ENCODE data around the gene AGAP4.
"Not testable (repeated sequence)": the region's sequence is repeated elsewhere in the genome, so short reads cannot be mapped to it uniquely, and the experiment has no call there.

AGAP4 gene

GRCh38 chr10:45847400-45847799 is at the start of gene AGAP4:
Gene AGAP4, minus strand, starts transcription at chr10:45847500. Its CDS starts 153 bp downstream, at chr10:45847347.
- DNase-seq, result not testable (repeated sequence)

- DNase-seq, result not testable (repeated sequence)
Measured at GRCh38 chr10:45890721-45891120, 43.4 kb upstream of the AGAP4 start.

DNA sequence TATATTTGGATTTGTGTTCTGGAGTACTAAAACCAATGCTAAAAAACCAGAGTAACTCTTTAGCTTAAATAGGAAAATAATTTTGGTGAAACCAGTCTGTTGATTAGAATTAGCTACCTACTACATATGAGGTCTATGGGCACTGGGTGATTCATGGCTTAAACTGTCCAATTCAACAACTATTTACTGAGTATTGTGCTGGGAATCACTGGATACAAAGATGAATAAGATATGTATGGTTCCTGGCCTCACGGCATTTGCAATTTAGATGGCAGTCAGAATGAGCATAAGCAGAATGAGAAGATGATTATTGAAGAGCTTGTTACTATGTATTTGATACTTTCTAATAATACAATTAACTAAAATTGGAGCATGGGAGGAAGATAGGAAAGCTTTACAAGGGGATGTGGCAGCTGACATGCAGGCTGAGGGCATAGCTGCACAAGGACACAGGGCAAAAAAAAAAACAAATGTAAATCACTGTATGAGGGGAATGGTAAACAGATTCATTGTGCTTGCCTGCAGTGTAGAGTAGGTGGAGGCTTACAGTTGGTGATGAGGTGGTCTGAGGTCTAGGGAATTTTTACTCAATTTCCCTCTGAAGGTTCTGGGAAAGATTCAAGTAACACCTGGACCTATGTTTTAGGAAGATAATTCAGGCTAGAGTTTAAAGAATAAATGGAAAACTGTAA is 42.4 kb upstream of the AGAP4 start:
- not testable (repeated sequence) for DNase-seq

- peak in 1 of 3 experiments; percentile 0 for DNase-seq
Measured at GRCh38 chr10:45882880-45883279, 35.6 kb upstream of the AGAP4 start.

GRCh38 chr10:45865404-45865803 is 18.1 kb upstream of the AGAP4 start:
- not testable (repeated sequence) for DNase-seq

DNA sequence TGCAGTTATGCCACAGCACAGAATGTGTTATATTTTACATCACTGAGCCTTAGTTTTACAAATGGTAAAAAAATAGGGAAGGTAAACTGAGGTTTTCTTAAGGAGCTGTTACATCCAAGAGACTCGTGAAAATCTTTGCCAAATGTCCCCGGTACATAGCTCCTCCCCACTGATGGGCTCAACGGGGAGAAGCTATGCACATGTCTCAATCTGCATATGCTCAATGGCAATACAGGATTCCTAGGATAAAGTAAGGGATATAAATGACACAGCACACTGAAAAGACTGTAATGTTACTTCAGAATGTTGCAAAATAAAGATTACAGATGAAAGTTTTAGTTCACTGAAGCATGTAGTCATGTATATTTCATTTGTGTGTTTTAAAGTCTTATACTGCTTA is 17.0 kb upstream of the AGAP4 start:
- DNase-seq, result not testable (repeated sequence)

DNA sequence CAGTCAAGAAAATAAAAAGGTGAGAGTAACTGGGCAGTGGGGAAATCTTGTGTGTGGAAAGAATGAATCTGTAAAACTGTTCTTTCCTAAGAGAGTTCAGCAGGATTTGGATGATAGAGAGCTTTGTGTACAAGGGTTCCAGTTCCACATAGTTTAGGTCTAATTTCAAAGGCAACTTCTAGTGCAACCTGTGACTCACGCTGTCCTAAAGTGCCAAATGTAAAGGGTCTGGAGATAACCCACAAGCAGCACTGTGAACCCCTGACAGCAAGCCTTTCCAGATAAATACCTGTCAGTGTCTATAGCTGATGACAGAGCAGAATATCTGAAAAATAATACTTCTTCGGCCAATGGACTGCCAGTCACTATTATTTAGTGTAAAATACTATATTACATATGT is 16.3 kb upstream of the AGAP4 start:
- DNase-seq, result not testable (repeated sequence)

GRCh38 chr10:45857931-45858330 is 10.6 kb upstream of the AGAP4 start:
- DNase-seq, result not testable (repeated sequence)

DNA sequence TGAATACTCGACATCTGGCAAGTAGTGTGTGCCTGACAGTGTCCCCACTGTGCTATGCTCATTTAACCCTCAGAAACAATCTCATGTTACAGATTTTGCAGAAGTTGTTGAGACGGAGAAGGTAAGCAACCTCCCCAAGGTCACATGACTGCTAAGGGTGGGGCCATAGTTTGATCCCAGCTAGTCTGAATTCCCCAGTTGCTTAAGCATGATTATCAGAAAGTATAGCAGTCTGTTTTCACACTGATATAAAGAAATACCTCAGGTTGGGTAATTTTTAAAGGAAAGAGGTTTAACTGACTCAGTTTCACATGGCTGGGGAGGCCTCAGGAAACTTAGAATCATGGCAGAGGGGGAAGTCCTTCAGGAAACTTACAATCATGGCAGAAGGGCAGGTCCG is 1.2 kb upstream of the AGAP4 start:
- DNase-seq, result not testable (repeated sequence)

GRCh38 chr10:45822918-45823317 is 24.4 kb downstream of the AGAP4 start:
- not testable (repeated sequence) for DNase-seq

DNA sequence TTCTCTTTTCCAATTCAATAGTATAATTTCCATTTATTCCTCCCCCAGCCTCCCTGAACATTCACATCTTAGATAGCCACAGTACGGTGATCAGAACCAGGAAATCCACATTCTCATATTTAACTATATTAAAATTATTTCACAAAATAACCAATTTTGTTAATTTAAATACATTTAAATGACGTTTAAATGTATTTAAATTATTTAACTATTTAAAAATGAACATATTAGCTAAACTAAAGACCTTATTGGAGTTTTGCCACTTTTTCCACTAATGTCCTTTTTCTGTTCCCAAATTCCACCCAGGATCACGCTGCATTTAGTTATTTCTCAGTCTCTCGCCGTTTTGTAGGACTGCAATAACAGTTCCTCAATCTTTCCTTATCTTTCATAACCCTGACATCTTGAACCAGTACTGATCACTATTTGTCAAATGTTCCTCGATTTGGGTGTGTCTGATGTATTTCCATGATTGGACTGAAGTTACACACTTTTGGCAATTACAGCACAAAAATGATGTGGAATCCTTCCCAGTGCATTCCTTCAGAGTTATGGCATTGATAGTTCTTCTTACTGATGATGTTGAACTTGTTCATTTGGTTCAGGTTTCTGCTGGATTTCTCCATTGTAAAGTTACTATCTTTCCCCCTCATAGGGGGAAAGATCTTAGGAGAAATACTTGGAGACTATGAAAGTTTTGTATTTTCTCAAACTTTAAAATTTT is 27.0 kb downstream of the AGAP4 start:
- not testable (repeated sequence) for DNase-seq

DNA sequence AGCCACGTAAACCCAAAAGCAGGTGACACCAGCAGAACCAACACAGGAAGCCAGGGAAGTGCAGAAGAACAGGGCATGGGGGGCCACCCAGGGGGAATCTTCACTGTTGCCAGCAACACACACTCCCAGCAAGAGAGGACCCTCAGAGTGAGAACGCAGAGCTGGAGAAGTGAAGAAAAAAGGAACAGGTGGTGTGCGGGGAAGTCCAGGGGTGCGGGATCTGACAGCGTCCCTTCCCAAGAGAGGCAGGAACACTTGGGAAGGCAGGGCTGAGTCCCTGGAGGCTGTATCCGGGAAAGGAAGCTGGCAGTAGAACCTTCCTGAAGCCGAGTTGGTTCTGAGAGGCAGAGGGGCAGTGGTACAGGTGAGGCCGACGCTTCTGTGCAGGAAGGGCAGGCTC is 27.7 kb downstream of the AGAP4 start:
- DNase-seq, result no peak

DNA sequence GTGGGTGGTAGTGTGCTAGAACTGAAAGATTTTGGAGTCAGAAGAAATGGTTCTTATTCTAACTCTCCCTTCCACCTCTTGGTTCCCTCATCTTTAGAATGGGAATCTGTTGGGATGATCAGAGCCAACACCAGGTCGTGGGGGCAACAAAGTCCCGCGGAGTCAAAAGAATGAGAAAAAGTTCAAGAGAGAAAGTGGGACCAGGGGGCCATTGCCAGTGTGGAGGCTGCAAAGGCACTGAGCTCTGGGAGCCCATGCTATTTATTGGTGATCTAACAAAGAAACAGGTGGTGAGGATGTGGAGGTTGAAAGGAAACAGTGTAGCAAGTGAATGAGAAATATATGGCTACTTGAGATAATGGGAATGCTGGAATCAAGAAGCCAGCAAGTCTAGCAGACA is 29.4 kb downstream of the AGAP4 start:
- no peak for DNase-seq

GRCh38 chr10:45817130-45817859 is 30.0 kb downstream of the AGAP4 start:
- DNase-seq, result no peak

DNA sequence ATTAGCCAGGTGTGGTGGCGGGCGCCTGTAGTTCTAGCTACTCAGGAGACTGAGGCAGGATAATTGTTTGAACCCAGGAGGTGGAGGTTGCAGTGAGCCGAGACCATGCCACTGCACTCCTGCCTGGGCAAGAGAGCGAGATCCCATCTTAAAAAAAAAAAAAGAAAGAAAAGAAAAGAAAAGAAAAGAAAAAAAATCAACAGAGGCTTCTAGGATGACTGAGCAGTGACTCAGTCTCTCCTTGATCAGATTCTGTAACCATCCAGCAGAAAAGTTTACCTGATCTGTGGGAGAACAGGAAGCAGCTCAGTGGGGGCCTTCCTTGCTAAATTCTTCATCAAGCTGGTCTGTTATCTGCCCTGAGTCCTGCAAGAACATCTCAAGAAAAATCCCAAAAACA is 33.2 kb downstream of the AGAP4 start:
- DNase-seq, result not testable (repeated sequence)

DNA sequence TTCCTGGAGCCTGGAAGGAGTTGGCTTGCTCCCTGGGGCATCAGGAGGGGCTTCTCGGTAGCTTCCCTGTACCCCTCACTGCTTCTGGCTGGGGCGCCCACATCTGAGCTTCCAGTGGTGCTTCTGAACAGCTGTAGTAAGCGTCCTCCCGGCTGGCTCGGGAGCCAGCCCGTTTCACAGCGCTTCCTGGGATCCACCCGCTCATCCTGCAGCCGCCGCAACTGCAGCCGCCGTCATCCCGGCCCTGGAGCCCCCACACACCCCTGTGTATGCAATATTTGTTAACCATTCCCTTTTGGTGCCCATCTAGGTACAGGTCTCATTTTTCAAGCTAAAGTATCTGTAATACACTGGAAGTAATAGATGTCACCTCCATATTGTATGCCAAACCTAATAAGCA is 34.3 kb downstream of the AGAP4 start:
- not testable (repeated sequence) for DNase-seq

DNA sequence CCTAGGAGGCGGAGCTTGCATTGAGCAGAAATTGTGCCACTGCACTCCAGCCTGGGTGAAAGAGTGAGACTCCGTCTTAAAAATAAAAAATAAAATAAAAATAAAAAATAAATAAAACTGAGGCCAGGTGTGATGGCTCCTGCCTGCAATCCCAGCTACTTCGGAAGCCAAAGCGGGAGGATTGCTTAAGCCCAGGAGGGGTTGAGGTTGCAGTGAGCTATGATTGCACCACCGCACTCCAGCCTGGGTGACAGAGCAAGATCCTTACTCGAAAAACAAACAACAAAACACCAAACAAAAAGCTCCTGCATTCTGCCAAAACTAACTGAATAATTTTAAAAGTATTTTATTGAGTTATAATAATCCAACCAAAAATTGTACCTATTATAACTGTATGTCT is 36.2 kb downstream of the AGAP4 start:
- no peak for DNase-seq

- peak in 1 of 3 experiments; percentile 6 for DNase-seq
Measured at GRCh38 chr10:45809837-45810236, 37.5 kb downstream of the AGAP4 start.

DNA sequence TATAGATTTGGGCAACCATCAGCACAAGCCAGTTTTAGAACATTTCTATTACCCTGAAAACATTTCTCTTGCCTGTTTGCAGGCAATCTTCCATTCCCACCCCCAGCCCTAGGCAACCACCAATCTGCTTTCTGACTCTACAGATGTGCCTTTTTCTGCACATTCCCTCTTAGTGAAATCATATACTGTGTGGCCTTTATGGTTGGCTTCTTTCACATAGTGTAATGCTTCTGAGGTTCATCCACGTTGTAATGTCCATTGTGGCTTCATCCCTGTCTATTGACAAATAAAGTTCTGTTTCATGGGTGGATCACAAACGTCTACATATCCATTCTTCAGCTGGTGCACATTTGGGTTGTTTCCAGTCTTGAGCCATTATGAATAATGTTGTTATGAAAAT is 42.3 kb downstream of the AGAP4 start:
- DNase-seq, result not testable (repeated sequence)

GRCh38 chr10:45803060-45804010 is 44.0 kb downstream of the AGAP4 start:
- peak in 1 of 3 experiments; percentile 19 for DNase-seq

DNA sequence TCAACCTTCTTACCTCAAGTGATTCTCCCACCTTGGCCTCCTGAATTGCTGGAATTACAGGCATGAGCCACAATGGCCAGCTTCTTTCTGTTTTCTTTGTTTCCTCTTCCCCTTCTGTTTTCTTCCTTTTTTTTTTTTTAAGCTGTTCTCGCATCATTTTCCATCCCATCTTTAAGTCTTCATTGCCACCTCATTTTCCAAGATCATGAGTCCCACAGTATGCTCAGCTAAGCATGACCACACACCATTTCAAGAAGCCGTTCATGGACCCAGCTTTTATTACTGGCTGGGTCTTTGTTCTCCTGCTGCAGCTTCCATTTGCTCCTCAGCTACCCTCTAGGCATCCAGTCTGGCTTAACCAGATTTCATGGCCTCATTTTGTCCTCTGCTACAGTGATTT is 52.5 kb downstream of the AGAP4 start:
- not testable (repeated sequence) for DNase-seq

- not testable (repeated sequence) for DNase-seq
Measured at GRCh38 chr10:45790694-45791426, 56.4 kb downstream of the AGAP4 start.

All from NCI-H1417 (cell line).